H9 (cell line): Measurements from ENCODE around the gene RAD51D. TPM values are rescaled to one million over a fixed set of nuclear protein-coding genes. Genes with fewer than 3 reads are reported as not detected.
A peak's percentile ranks its signal among the peaks of the same experiment; 100 is the strongest.

Experiments used
- DNase-seq: peaks from one replicate; pipeline ENCODE4 v3.0.0-alpha.2; 2017
- H2AFZ ChIP-seq: one replicate; pipeline ENCODE4 v1.6.1; 2013; ENCODE audit warnings: mild to moderate bottlenecking, low read length, control low read depth, moderate library complexity
- H2AK5ac ChIP-seq: 2 replicates; pipeline ENCODE4 v1.6.1; 2013; ENCODE audit warnings: low read length, control low read depth, mixed read lengths; ENCODE audit not compliant: insufficient read length
- H2BK120ac ChIP-seq: one replicate; pipeline ENCODE4 v1.6.1; 2013; ENCODE audit warnings: low read depth, mild to moderate bottlenecking, low read length, control low read depth, inconsistent platforms; ENCODE audit not compliant: poor library complexity, severe bottlenecking
- H2BK12ac ChIP-seq: 2 replicates; pipeline ENCODE4 v1.6.1; 2013; ENCODE audit warnings: low read length, control low read depth, mixed read lengths, low read depth; ENCODE audit not compliant: insufficient read length
- H2BK15ac ChIP-seq: 2 replicates; pipeline ENCODE4 v1.6.1; 2013; ENCODE audit warnings: low read depth, low read length, control low read depth
- H2BK20ac ChIP-seq: one replicate; pipeline ENCODE4 v1.6.1; 2013; ENCODE audit warnings: low read depth, mild to moderate bottlenecking, low read length, control low read depth, inconsistent platforms; ENCODE audit not compliant: poor library complexity, severe bottlenecking
- H2BK5ac ChIP-seq: 2 replicates; pipeline ENCODE4 v1.6.1; 2013; ENCODE audit warnings: low read length, control low read depth, mixed read lengths; ENCODE audit not compliant: insufficient read length
- H3K14ac ChIP-seq: 2 replicates; pipeline ENCODE4 v1.6.1; 2013; ENCODE audit warnings: low read length, control low read depth; ENCODE audit not compliant: insufficient read depth
- H3K18ac ChIP-seq: 2 replicates; pipeline ENCODE4 v1.6.1; 2013; ENCODE audit warnings: low read depth, mild to moderate bottlenecking, mixed read lengths, low read length, control low read depth; ENCODE audit not compliant: insufficient read length
- H3K23ac ChIP-seq: 2 replicates; pipeline ENCODE4 v1.6.1; 2013; ENCODE audit warnings: low read length, control low read depth, mixed read lengths, low read depth; ENCODE audit not compliant: insufficient read length
- H3K23me2 ChIP-seq: 2 replicates; pipeline ENCODE4 v1.6.1; 2013; ENCODE audit warnings: low read depth, mild to moderate bottlenecking, mixed read lengths, low read length, control low read depth; ENCODE audit not compliant: insufficient read length, poor library complexity, severe bottlenecking
- H3K27ac ChIP-seq: 2 replicates; pipeline ENCODE4 v1.5.1; 2013; ENCODE audit warnings: low read length, control low read depth, mixed read lengths, low read depth; ENCODE audit not compliant: insufficient read length
- H3K27me3 ChIP-seq: 2 replicates; pipeline ENCODE4 v1.6.1; 2013; ENCODE audit warnings: low read length, control low read depth, inconsistent platforms; ENCODE audit not compliant: insufficient read depth
- H3K4ac ChIP-seq: 2 replicates; pipeline ENCODE4 v1.6.1; 2013; ENCODE audit warnings: low read depth, mild to moderate bottlenecking, control low read depth, inconsistent platforms, low read length, moderate library complexity
- H3K4me1 ChIP-seq: 2 replicates; pipeline ENCODE4 v1.6.1; 2013; ENCODE audit warnings: low read length, control low read depth, inconsistent platforms; ENCODE audit not compliant: insufficient read depth
- H3K4me2 ChIP-seq: 2 replicates; pipeline ENCODE4 v1.6.1; 2013; ENCODE audit warnings: low read length, control low read depth, mixed read lengths; ENCODE audit not compliant: insufficient read length, insufficient read depth
- H3K56ac ChIP-seq: 2 replicates; pipeline ENCODE4 v1.6.1; 2013; ENCODE audit warnings: low read depth, mild to moderate bottlenecking, mixed read lengths, low read length, control low read depth; ENCODE audit not compliant: insufficient read length
- H3K79me1 ChIP-seq: 2 replicates; pipeline ENCODE4 v1.6.1; 2013; ENCODE audit warnings: low read depth, mild to moderate bottlenecking, moderate library complexity, low read length, control low read depth, inconsistent platforms; ENCODE audit not compliant: insufficient read depth, poor library complexity, severe bottlenecking
- H3K79me2 ChIP-seq: 2 replicates; pipeline ENCODE4 v1.6.1; 2013; ENCODE audit warnings: low read length, control low read depth, inconsistent platforms; ENCODE audit not compliant: insufficient read depth
- H3K9ac ChIP-seq: 2 replicates; pipeline ENCODE4 v1.6.1; 2013; ENCODE audit warnings: low read length, control low read depth, mixed read lengths; ENCODE audit not compliant: insufficient read length; ENCODE audit errors: extremely low read depth
- H3K9me3 ChIP-seq: one replicate; pipeline ENCODE4 v1.6.1; 2013; ENCODE audit warnings: low read depth, low read length, inconsistent platforms; ENCODE audit not compliant: control insufficient read depth
- H3T11ph ChIP-seq: one replicate; pipeline ENCODE4 v1.6.1; 2013; ENCODE audit warnings: mild to moderate bottlenecking, low read length, control low read depth, inconsistent platforms
- H4K20me1 ChIP-seq: one replicate; pipeline ENCODE4 v1.6.1; 2013; ENCODE audit not compliant: control insufficient read depth, insufficient read length, insufficient read depth
- H4K5ac ChIP-seq: 2 replicates; pipeline ENCODE4 v1.6.1; 2013; ENCODE audit warnings: low read depth, mild to moderate bottlenecking, mixed read lengths, low read length, control low read depth; ENCODE audit not compliant: insufficient read length
- H4K8ac ChIP-seq: replicated peaks from 2 replicates; pipeline ENCODE4 v1.6.1; 2013; ENCODE audit warnings: low read length, control low read depth, mixed read lengths, low read depth; ENCODE audit not compliant: insufficient read length
- H4K91ac ChIP-seq: 2 replicates; pipeline ENCODE4 v1.6.1; 2013; ENCODE audit warnings: low read depth, mild to moderate bottlenecking, moderate library complexity, mixed read lengths, low read length, control low read depth; ENCODE audit not compliant: insufficient read length
- H3K27ac Mint-ChIP-seq, 3 experiments: 2 replicates in 2 of 3; 3 replicates in 1 of 3; pipeline ENCODE4 v1.8.0; 2020 to 2021; ENCODE audit warnings: mixed read lengths in 3 of 3, mild to moderate bottlenecking in 1 of 3, moderate library complexity in 1 of 3
- H3K27me3 Mint-ChIP-seq: 2 replicates; pipeline ENCODE4 v1.8.0; 2021; ENCODE audit warnings: low read depth, mild to moderate bottlenecking, moderate library complexity, mixed read lengths
- H3K36me3 Mint-ChIP-seq, 3 experiments: 2 replicates in 2 of 3; 3 replicates in 1 of 3; pipeline ENCODE4 v1.8.0; 2020 to 2021; ENCODE audit warnings: low read depth in 3 of 3, mixed read lengths in 3 of 3; ENCODE audit not compliant: insufficient read depth in 1 of 3
- H3K4me1 Mint-ChIP-seq, 2 experiments: 2 replicates each; pipeline ENCODE4 v1.8.0; 2020; ENCODE audit warnings: mixed read lengths in 2 of 2
- H3K4me3 Mint-ChIP-seq, 2 experiments: 2 replicates in 1 of 2; 3 replicates in 1 of 2; pipeline ENCODE4 v1.8.0; 2020 to 2021; ENCODE audit warnings: mild to moderate bottlenecking in 2 of 2, mixed read lengths in 2 of 2, moderate library complexity in 1 of 2
- H3K9me3 Mint-ChIP-seq, 2 experiments: 2 replicates in 1 of 2; 3 replicates in 1 of 2; pipeline ENCODE4 v1.8.0; 2020; ENCODE audit warnings: mild to moderate bottlenecking in 2 of 2, mixed read lengths in 2 of 2, moderate library complexity in 1 of 2
- WGBS: extraction: QIAGEN DNeasy Blood & Tissue Kit; methylation state at CpG from one replicate; pipeline ENCODE4 v1.1.7; 2013; ENCODE audit warnings: missing lambda C conversion rate, low lambda C conversion rate, mixed read lengths; ENCODE audit not compliant: insufficient read length; ENCODE audit errors: extremely low coverage; 5-methylcytosine and 5-hydroxymethylcytosine counted together
- total RNA-seq: library from RNA; stranded (reverse); gene quantifications from 2 replicates; pipeline ENCODE4 v1.2.1, GENCODE V29; 2021
- TF ChIP-seq, protein P1 (sequence below): fragments of 200-600 bp; sonication (generic); conservative IDR thresholded peaks from 3 replicates; pipeline ENCODE4 v1.8.0; 2021; ENCODE audit warnings: antibody characterized with exemption, mild to moderate bottlenecking

Gene RAD51D
- total RNA-seq, 1 experiment from 2014 or later = 15.8 TPM

DNA sequence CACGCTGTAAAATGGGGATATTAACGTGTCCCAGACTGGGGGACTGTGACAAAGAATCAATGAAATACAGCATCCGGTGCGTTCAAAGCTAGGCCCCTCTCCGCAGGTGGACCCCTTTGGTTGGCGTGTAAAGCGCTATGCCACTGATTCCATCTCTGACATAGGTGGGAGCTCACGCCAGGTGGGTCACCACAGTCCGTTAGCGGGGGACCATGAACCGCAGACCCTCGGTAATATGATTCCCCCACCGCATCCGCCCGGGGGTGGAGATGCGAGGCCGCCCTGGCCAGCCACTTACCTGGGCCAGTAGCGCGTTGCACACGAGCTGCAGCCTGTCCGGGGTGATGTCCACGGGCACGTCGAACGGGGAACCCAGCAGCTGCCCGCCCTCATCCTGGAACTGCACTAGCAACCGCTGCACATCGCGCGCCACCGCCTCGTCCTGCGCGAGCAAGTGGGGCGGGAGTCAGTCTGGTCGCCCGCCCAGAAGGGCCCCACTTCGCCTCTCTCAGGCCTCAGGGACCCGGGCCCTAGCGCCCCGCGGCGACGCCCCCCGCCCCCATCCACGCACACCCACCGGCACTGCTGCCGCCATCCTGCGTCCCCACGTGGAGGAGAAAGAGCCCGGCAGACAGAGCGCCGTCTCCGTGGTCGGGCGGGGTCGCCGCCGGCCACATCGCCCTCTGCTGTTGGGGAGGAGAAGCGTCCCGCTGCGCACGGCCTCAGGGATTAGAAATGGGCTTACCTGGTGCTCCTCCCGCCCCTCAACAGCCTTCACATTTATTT lies 22.2 kb upstream of the RAD51D start, which contains the start of gene NLE1:
TSS of gene NLE1 (minus strand) at position 623 of the 786 bp plus-strand sequence. CDS start at position 595, 28 bp downstream.
- peak within 1 kb of the TSS; percentile 90 for H3K4me2 ChIP-seq
- H3K9me3 ChIP-seq = no peaks in the 10 kb centered on the region
- peak within 1 kb of the TSS in 2 of 3 experiments; percentile 70 to 97; a peak in 3 of 7 replicates for H3K27ac Mint-ChIP-seq
- WGBS = no CpG with 5 or more reads among the region's 65 CpGs
- peak within 1 kb of the TSS; percentile 18 for H3K18ac ChIP-seq
- H4K91ac ChIP-seq = no peak within 1 kb of the TSS
- no peak within 1 kb of the TSS for H2AK5ac ChIP-seq
- no peak within 1 kb of the TSS for H4K8ac ChIP-seq
- H3K14ac ChIP-seq = peak within 1 kb of the TSS; percentile 71
- H3K23ac ChIP-seq = no peak within 1 kb of the TSS
- H2BK20ac ChIP-seq = no peak within 1 kb of the TSS
- H2BK12ac ChIP-seq = no peak within 1 kb of the TSS
- H3K56ac ChIP-seq = no peak within 1 kb of the TSS
- H3K4me1 Mint-ChIP-seq = peaks cover 7 to 9% of the 10 kb centered on the region in 2 experiments; a peak in 3 of 4 replicates
- no peak within 1 kb of the TSS for H2BK120ac ChIP-seq
- H3K4me3 Mint-ChIP-seq = peak within 1 kb of the TSS; percentile 84 to 90
- peaks cover 19 to 34% (median 25%) of the 10 kb centered on the region in 3 experiments; a peak in 6 of 7 replicates for H3K36me3 Mint-ChIP-seq
- no peak within 1 kb of the TSS for H2BK5ac ChIP-seq
- peaks cover 11% of the 10 kb centered on the region for H3K79me1 ChIP-seq
- H4K20me1 ChIP-seq = no peaks in the 10 kb centered on the region
- H3K23me2 ChIP-seq = no peaks in the 10 kb centered on the region
- no peak within 1 kb of the TSS for H3K27ac ChIP-seq
- no peaks in the 10 kb centered on the region; a peak in 1 of 5 replicates for H3K9me3 Mint-ChIP-seq
- H2BK15ac ChIP-seq = no peak within 1 kb of the TSS
- H3K4ac ChIP-seq = no peak within 1 kb of the TSS; the same call in 1 of the 2 replicates
- no peaks in the 10 kb centered on the region for H3K4me1 ChIP-seq
- peak; percentile 92 for DNase-seq
- H4K5ac ChIP-seq = no peak within 1 kb of the TSS
- H3K79me2 ChIP-seq = peaks cover 13% of the 10 kb centered on the region; the same call in 1 of the 2 replicates
- no peak within 1 kb of the TSS for H2AFZ ChIP-seq
- TF ChIP-seq, protein P1, sequence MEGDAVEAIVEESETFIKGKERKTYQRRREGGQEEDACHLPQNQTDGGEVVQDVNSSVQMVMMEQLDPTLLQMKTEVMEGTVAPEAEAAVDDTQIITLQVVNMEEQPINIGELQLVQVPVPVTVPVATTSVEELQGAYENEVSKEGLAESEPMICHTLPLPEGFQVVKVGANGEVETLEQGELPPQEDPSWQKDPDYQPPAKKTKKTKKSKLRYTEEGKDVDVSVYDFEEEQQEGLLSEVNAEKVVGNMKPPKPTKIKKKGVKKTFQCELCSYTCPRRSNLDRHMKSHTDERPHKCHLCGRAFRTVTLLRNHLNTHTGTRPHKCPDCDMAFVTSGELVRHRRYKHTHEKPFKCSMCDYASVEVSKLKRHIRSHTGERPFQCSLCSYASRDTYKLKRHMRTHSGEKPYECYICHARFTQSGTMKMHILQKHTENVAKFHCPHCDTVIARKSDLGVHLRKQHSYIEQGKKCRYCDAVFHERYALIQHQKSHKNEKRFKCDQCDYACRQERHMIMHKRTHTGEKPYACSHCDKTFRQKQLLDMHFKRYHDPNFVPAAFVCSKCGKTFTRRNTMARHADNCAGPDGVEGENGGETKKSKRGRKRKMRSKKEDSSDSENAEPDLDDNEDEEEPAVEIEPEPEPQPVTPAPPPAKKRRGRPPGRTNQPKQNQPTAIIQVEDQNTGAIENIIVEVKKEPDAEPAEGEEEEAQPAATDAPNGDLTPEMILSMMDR = peak; percentile 94
- no peaks in the 10 kb centered on the region for H3K27me3 Mint-ChIP-seq
- H3K27me3 ChIP-seq = no peaks in the 10 kb centered on the region
- peak within 1 kb of the TSS; percentile 86 for H3K9ac ChIP-seq
- H3T11ph ChIP-seq = no peak within 1 kb of the TSS
